ENCODE data around the gene STRADB.
"Not testable (repeated sequence)": the region's sequence is repeated elsewhere in the genome, so short reads cannot be mapped to it uniquely, and the experiment has no call there.

STRADB gene

GRCh38 chr2:201430322-201430721 is 21.2 kb upstream of the STRADB start:
- DNase-seq (ENCODE audit: low read depth in 2 of 2), result not testable (repeated sequence)

DNA sequence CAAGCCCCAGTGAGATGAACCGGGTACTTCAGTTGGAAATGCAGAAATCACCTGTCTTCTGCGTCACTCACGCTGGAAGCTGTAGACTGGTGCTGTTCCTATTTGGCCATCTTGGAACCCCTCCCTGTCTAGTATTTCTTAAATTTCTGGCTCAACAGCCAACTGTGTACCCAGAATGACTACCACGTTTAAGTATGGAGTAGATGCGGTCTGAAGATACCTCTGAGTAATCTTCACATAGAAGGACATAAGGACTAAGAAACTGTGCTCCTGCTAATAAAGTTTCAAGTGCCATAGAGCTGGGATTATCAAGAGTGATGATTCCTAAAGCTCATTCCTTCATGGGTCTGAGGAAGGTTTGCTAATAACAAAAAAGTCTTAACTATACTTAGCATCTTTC is 20.7 kb upstream of the STRADB start:
- no peak for DNase-seq (ENCODE audit: low read depth in 2 of 2)

DNA sequence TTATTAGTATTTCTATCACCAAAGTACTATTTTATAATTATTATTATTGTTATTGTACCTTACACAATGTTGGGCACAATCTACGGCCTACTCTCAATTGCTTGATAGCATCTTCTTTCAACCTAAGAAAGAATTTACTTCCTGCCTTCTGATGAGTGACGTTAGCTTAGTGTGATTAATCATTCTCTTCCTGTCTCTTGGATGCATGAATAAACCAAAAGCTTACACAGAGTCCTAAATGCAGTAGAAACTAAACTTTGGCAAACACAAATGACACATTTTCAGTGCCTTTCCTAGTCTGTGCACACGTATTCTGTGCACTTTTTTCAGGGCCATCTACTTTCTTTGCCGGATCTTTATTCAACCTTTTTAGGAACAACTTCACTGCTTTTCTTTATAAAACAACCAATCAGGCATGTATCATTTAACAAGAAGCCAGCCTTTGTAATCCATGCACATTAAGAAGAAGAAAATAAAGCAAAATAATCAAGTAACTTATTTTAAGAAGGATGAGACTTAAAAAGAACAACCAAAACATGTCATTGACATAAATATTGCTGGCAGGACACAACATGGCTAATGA is 19.4 kb upstream of the STRADB start:
- DNase-seq (ENCODE audit: low read depth in 2 of 2), result no peak

DNA sequence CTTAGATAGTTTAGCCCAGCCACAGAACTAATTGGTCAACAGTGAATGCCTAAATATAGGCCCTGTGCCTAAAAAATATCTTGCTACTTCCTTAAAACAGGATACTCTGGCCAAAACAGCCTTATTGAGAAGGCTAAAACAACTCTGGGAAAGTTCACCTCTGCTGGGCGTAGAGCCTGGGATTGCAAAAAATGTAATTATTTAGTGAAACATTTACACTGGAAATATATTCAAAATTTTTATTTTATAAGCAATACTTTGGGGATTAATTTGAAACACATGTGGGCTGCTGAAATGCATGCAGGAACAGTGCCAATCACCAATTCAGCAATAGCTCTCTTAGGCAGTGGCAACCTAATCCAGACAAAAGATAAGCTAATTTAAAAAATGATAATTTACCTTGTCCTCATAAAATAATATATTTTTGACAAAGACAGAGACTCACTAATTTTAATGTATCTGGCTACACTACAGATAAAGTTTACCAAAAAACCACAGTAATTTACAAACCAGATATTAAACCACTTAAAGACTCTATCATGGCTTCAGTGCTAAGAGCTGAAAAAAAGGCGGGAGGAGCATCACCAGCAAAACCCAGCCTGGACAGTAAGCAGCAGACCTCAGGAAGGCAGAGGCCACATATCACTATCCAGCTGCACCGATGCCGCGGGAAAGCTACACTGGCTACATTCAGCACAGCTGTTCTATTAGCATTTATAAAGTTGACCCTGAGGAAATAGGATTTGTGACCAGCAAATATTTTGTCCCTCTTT is 18.7 kb upstream of the STRADB start:
- DNase-seq (ENCODE audit: low read depth in 2 of 2), result no peak

DNA sequence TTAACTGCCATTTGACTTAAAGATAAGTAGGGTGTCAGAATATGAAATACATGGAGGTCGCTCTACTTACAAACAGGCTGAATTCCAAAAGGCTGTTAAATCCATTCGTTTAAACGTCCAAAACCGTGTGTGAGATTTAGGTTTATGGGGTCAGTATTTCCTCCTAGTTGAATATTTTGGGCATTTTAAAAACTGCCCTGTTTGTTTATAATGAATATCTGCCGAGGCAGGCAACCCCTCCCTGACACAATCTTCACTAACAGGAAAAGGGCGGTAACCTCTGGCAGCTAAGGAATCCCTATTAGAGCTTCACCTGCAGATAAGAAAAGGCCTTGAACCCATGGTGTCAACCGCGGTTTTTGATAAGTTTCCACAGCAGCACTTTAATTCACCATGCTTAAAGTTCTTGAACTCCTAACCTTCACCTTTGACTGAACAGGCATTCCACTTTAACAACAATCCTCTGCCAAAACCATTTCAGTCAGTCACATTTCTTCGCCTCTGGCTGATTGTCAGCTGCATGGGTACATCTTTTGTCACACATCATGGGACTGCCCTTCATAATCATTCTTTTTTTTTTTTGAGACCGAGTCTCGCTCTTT is 18.0 kb upstream of the STRADB start:
- no peak for DNase-seq (ENCODE audit: low read depth in 2 of 2)

GRCh38 chr2:201436141-201436540 is 15.4 kb upstream of the STRADB start:
- no peak for DNase-seq (ENCODE audit: low read depth in 2 of 2)

DNA sequence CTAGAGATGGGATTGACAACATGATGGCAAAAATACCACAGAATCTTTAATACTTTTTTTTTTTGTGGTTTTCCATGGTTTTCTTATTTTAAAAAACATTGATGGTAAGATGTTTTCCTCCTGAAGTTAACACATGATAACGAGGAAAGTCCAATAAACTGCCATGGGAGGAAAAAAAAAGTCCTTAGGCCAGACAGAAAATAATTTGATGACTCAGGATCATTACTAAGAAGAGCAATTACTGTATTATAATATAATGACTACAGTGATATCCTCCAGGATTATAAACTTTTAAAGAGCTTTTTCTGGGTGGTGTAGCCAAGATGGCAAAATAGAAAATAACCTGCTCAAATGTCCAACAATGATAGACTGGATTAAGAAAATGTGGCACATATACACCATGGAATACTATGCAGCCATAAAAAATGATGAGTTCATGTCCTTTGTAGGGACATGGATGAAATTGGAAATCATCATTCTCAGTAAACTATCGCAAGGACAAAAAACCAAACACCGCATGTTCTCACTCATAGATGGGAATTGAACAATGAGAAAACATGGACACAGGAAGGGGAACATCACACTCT is 12.1 kb upstream of the STRADB start:
- not testable (repeated sequence) for DNase-seq (ENCODE audit: low read depth in 2 of 2)

DNA sequence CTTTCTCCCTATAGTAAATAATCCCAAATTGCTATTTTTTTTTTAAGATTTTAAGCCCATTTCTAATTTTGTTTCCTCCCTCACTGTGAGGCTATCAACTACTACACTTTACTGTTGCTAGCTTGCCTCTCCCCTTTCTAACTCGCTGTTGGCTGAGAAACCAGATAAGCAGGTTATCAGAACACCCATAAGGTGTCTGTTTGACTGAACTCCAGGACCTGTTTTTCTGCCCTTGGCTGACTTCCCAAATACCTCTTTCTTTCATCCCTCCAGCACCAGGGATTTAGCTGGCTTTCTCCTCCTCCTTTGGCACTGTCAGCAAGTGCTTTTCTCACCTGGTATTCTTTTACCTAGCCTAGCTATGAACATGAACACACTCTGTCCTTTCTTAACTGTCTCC is 11.4 kb upstream of the STRADB start:
- no peak for DNase-seq (ENCODE audit: low read depth in 2 of 2)

GRCh38 chr2:201441409-201441808 is 10.1 kb upstream of the STRADB start:
- no peak for DNase-seq (ENCODE audit: low read depth in 2 of 2)

DNA sequence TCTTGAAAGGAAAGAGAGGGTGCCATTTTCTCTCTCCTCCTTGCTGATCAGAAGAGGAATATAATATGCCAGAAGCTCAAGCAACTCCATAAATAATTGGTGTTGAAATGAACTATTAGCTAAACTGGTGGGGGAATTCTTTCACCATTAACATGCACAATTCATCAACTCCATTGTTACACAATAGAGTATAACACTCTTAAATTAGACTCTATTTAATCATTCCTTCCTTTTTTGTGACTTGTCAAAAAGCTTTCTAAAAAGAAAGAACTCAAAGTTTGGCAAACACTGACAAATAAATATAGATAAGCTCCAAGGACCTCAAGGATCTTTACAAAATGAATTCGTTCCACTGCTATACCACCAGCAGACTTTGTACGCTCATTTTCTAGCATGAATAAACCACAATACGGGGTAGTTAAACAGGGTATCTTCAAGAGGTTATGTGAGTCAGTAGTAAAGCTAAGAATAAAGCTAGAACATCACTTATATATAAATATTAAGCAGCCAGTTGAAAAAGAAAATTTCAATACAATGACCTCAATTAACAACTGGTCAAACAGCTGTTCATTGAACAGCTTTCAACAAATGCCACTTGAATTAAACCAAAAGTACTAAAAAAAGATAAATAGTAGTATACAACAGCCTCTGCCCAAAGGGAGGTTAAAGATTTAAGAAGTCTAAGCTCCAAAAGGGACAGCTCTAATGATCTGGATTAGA is 6.6 kb upstream of the STRADB start:
- no peak for DNase-seq (ENCODE audit: low read depth in 2 of 2)

- DNase-seq (ENCODE audit: low read depth in 2 of 2), result no peak
Measured at GRCh38 chr2:201447086-201447485, 4.5 kb upstream of the STRADB start.

- DNase-seq (ENCODE audit: low read depth in 2 of 2), result no peak
Measured at GRCh38 chr2:201448061-201448460, 3.5 kb upstream of the STRADB start.

DNA sequence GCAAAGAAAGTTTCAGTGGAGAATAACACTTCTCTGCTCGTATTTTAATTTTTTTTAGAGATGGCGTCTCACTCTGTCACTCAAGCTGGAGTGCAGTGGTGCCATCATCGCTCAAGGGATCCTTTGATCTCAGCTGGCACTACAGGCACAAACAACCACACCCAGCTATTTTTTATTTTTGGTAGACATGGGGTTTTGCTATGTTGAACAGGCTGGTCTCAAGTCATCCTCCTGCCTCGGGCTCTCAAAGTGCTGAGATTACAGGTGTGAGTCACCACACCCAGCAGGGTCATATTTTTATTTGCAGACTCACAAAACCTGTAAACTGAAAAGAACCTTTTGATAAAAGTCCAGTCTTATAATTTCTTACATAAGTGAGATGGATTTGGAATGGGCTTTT is 2.8 kb upstream of the STRADB start:
- no peak for DNase-seq (ENCODE audit: low read depth in 2 of 2)

DNA sequence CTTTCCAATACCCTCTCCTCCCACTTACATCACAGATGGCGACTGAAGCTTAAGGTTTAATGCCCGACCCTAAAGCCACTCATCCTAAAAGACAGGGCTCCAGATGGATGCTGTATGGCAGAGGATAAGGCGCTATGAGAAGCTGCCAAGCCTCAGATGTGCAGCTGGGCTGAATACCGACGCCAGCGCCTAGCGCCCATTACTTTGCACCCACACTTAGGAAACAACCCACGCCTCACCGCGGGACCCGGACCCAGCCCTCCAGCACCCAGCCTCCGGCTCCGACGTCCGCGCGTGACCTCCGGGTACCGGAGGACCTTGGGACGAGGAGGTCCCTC is 617 bp upstream of the STRADB start:
- no peak for DNase-seq (ENCODE audit: low read depth in 2 of 2)

GRCh38 chr2:201452058-201452921 is 750 bp downstream of the STRADB start:
- DNase-seq (ENCODE audit: low read depth in 2 of 2), result no peak

DNA sequence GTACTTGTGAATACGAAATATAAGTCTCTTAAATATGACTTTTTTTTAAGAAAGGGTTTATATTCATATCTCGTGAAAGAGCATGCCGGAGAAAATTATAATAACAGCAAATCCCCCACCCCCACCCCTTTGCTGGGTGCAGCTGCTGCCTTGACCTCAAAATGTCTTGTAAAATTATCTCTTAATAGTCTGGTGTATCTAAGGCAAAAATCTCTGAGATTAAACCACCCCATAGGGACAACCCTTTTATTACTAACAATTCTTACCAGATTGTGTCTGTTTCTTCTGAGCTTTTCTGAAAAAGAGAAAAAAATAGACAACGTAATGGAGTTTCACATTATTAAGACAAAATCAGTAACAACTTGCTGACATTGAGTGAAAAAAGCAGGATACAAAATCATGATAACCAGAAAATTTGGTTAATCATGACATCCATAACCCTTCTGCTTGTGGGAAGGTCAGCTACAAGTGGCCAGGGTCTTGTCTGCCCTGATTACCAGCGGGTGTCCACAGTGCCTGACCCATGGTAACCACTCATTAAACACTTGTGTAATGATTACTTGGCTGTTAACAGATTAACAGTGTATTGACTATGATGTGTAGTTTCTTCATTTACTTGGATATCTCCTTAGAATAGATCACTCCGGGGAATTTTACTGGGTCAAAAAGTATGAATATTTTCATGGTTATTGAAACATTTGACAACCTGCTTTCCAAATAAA is 1.5 kb downstream of the STRADB start:
- DNase-seq (ENCODE audit: low read depth in 2 of 2), result no peak

DNA sequence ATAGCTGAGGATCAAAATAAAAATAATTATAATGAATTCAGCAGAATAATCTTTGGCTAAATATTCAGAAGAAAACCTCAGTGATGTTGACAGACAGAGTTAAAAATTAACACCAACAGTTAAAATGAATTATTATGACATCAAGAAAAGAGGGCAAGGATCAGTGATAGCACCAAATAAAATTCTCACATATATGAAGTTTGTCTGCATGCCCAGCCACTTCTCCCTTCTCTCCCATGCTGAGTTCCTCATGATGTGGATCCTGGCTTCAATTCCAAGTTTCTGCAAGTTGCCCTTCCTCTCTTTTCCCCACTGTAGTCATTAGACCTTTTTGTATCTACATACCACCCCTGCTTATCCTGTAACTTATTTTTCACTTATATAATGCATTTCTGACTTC is 6.8 kb downstream of the STRADB start:
- DNase-seq (ENCODE audit: low read depth in 2 of 2), result no peak

GRCh38 chr2:201460532-201460931 is 9.0 kb downstream of the STRADB start:
- DNase-seq (ENCODE audit: low read depth in 2 of 2), result no peak

GRCh38 chr2:201464547-201464946 is 13.0 kb downstream of the STRADB start:
- no peak for DNase-seq (ENCODE audit: low read depth in 2 of 2)

GRCh38 chr2:201465524-201465971 is 14.0 kb downstream of the STRADB start:
- DNase-seq (ENCODE audit: low read depth in 2 of 2), result no peak

Measured in stimulated activated CD8-positive, alpha-beta memory T cell treated with anti-CD3 and anti-CD28 coated beads, Interleukin-15, amount 100 ng/mL, for 4 hours (primary cell).